22Rv1 (cell line): ENCODE measurements around the gene WNT9A.

Experiments used
- H3K27ac ChIP-seq: fragments of 450-650 bp; 2 replicates; pipeline ENCODE4 v1.5.1; 2017
- ZFX ChIP-seq: fragments of 450-650 bp; IDR thresholded peaks from 2 replicates; pipeline ENCODE4 v1.6.1; 2017; ENCODE audit warnings: antibody characterized with exemption, borderline replicate concordance
- TF ChIP-seq, protein P1 (sequence below): fragments of 450-650 bp; IDR thresholded peaks from 2 replicates; pipeline ENCODE4 v1.5.1; 2017; ENCODE audit warnings: mild to moderate bottlenecking

The WNT9A gene

DNA sequence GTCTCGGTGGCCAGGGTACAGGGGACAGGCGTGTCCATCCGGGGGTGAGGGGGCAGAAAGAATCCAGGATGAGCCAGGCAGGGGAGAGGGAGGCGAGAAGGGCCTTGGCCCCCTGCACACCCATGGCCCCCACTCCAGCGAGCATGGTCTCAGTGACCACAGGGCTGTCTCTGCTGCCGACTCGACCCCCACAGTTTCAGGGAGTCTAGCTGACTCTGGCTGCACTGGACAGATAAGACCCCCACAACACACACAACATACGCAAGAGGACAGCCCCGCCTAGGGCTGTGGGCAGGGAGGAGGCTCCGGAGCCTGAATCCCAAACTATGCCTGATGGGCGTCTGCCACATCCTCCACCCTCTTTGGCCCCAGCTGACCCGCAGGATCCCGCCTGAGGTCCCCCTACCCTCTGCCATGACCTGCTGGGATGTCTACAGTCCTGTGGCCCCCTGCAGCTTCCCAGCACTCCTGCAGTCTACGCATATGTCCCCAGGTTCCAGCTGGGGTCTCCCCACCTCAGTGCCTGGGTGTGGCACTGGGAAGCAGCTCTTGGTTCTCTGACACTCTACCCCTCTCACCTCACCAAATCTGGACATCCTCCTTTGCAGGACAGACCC lies 22.0 kb downstream of the WNT9A start:
- H3K27ac ChIP-seq: no peak overlapping the region
- no peak for TF ChIP-seq ZFX
- TF ChIP-seq, protein P1, sequence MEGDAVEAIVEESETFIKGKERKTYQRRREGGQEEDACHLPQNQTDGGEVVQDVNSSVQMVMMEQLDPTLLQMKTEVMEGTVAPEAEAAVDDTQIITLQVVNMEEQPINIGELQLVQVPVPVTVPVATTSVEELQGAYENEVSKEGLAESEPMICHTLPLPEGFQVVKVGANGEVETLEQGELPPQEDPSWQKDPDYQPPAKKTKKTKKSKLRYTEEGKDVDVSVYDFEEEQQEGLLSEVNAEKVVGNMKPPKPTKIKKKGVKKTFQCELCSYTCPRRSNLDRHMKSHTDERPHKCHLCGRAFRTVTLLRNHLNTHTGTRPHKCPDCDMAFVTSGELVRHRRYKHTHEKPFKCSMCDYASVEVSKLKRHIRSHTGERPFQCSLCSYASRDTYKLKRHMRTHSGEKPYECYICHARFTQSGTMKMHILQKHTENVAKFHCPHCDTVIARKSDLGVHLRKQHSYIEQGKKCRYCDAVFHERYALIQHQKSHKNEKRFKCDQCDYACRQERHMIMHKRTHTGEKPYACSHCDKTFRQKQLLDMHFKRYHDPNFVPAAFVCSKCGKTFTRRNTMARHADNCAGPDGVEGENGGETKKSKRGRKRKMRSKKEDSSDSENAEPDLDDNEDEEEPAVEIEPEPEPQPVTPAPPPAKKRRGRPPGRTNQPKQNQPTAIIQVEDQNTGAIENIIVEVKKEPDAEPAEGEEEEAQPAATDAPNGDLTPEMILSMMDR: no peak

DNA sequence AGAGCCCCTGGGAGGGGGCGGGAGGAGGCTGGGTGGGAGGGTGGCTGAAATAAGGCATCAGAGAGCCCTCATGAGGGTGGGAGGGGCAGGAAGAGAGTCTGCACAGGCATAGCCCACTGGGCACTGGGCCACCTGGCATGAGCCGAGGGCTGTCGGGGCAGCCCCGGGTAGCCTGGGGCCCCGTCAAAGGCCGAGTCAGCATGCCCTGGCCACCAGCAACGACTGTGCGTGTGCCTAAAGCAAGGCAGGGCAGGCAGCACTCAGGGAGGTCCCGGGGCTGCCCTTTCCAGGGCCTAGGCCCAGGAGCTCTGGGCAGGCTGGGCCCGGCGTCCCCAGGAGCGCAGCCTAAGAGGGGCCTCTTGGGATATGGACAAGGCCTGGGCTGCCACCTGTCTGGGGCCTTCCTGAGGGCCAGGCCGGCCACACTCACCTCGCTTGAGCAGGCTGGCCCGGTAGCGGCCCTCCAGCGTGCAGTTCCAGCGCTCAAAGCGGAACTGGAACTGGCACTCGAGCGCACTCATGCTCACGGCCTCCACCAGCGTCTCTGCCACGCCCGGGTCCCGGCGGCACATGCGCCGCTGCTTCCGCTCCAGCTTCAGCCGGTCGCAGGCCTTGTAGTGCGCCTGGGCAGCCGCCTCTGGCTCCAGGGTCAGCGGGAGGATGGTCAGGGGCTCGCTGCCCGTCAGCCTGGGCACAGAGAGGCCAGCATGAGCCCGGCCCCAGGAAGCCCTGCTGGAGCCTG lies 22.7 kb downstream of the WNT9A start:
- no peak for TF ChIP-seq ZFX
- TF ChIP-seq, protein P1: no peak
- no peak overlapping the region for H3K27ac ChIP-seq

DNA sequence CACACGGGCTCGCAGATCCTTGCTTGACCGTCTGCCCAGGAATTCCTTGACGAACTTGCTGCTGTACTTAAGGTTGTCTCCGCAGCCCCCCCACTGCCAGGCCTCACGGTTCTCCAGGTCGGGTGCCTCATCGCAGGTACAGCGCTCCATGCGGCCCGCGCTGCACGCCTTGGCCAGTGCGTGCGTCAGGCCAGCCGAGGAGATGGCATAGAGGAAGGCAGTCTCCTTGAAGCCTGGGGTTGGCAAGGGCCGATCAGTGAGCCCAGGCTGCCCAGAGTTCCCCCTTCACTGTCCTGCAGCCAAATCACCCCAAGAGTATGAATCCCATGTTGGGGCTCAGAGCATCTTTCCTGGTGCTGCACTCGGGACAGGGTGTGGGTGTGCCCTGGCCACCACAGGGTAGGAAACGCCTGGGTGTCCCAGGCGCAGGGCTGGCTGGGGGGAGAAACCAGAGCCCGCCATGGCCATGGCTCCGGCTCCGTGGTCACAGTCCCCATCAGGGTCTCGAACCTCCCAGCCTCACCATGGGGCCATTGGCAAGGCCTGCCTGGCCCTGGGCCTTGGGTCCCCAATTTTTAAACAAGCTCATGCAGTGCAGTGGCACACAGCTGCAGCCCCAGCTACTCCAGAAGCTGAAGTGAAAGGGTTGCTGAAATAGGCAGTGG lies 23.4 kb downstream of the WNT9A start:
- H3K27ac ChIP-seq: no peak overlapping the region
- TF ChIP-seq, protein P1: no peak
- no peak for TF ChIP-seq ZFX

GRCh38 chr1:227923353-227924167 lies 24.2 kb downstream of the WNT9A start:
- TF ChIP-seq ZFX: no peak
- TF ChIP-seq, protein P1: no peak
- no peak overlapping the region for H3K27ac ChIP-seq

GRCh38 chr1:227922501-227923352 lies 25.0 kb downstream of the WNT9A start:
- H3K27ac ChIP-seq: no peak overlapping the region
- TF ChIP-seq ZFX: no peak
- TF ChIP-seq, protein P1: no peak

DNA sequence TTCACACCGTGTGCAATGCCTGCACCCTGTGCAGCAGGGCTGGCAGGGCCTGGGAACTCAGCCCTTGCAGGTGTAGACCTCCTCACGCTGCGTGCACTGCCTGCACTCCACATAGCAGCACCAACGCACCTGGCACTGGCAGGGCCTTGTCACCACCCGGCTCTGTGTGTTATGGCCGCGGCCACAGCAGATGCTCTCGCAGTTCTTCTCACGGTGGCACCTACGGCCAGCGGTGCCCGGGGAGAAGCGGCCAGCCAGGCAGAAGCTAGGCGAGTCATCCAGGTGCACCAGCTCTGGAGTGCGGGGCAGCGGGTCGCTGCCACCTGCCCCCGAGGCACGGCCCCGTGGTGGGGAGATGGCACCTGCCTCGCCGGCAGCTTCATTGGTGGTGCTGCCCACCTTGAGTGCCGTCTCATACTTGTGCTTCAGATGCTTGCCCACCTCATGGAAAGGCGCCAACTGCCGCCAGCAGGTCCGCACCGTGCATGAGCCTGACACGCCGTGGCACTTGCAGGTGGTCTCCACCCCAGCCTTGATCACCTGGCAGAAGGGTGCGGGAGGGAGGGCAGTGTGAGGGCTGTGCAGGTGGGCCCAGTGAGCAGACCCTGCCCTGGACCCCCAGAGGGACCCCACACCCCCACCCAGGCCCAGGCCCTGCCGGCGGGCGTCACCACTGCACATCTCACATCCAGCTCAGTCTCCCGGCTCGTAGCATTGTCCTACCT lies 26.1 kb downstream of the WNT9A start:
- TF ChIP-seq ZFX: no peak
- TF ChIP-seq, protein P1: no peak
- no peak overlapping the region for H3K27ac ChIP-seq
